H9 (cell line): Measurements from ENCODE around the gene STXBP6. TPM values are rescaled to one million over a fixed set of nuclear protein-coding genes. Genes with fewer than 3 reads are reported as not detected.

Source experiments
- DNase-seq: peaks from one replicate; pipeline ENCODE4 v3.0.0-alpha.2; 2017
- H2AFZ ChIP-seq: one replicate; pipeline ENCODE4 v1.6.1; 2013; ENCODE audit warnings: mild to moderate bottlenecking, low read length, control low read depth, moderate library complexity
- H2AK5ac ChIP-seq: 2 replicates; pipeline ENCODE4 v1.6.1; 2013; ENCODE audit warnings: low read length, control low read depth, mixed read lengths; ENCODE audit not compliant: insufficient read length
- H2BK120ac ChIP-seq: one replicate; pipeline ENCODE4 v1.6.1; 2013; ENCODE audit warnings: low read depth, mild to moderate bottlenecking, low read length, control low read depth, inconsistent platforms; ENCODE audit not compliant: poor library complexity, severe bottlenecking
- H2BK12ac ChIP-seq: 2 replicates; pipeline ENCODE4 v1.6.1; 2013; ENCODE audit warnings: low read length, control low read depth, mixed read lengths, low read depth; ENCODE audit not compliant: insufficient read length
- H2BK15ac ChIP-seq: 2 replicates; pipeline ENCODE4 v1.6.1; 2013; ENCODE audit warnings: low read depth, low read length, control low read depth
- H2BK20ac ChIP-seq: one replicate; pipeline ENCODE4 v1.6.1; 2013; ENCODE audit warnings: low read depth, mild to moderate bottlenecking, low read length, control low read depth, inconsistent platforms; ENCODE audit not compliant: poor library complexity, severe bottlenecking
- H2BK5ac ChIP-seq: 2 replicates; pipeline ENCODE4 v1.6.1; 2013; ENCODE audit warnings: low read length, control low read depth, mixed read lengths; ENCODE audit not compliant: insufficient read length
- H3K14ac ChIP-seq: 2 replicates; pipeline ENCODE4 v1.6.1; 2013; ENCODE audit warnings: low read length, control low read depth; ENCODE audit not compliant: insufficient read depth
- H3K18ac ChIP-seq: 2 replicates; pipeline ENCODE4 v1.6.1; 2013; ENCODE audit warnings: low read depth, mild to moderate bottlenecking, mixed read lengths, low read length, control low read depth; ENCODE audit not compliant: insufficient read length
- H3K23ac ChIP-seq: 2 replicates; pipeline ENCODE4 v1.6.1; 2013; ENCODE audit warnings: low read length, control low read depth, mixed read lengths, low read depth; ENCODE audit not compliant: insufficient read length
- H3K23me2 ChIP-seq: 2 replicates; pipeline ENCODE4 v1.6.1; 2013; ENCODE audit warnings: low read depth, mild to moderate bottlenecking, mixed read lengths, low read length, control low read depth; ENCODE audit not compliant: insufficient read length, poor library complexity, severe bottlenecking
- H3K27ac ChIP-seq: 2 replicates; pipeline ENCODE4 v1.5.1; 2013; ENCODE audit warnings: low read length, control low read depth, mixed read lengths, low read depth; ENCODE audit not compliant: insufficient read length
- H3K27me3 ChIP-seq: 2 replicates; pipeline ENCODE4 v1.6.1; 2013; ENCODE audit warnings: low read length, control low read depth, inconsistent platforms; ENCODE audit not compliant: insufficient read depth
- H3K4ac ChIP-seq: 2 replicates; pipeline ENCODE4 v1.6.1; 2013; ENCODE audit warnings: low read depth, mild to moderate bottlenecking, control low read depth, inconsistent platforms, low read length, moderate library complexity
- H3K4me1 ChIP-seq: 2 replicates; pipeline ENCODE4 v1.6.1; 2013; ENCODE audit warnings: low read length, control low read depth, inconsistent platforms; ENCODE audit not compliant: insufficient read depth
- H3K4me2 ChIP-seq: 2 replicates; pipeline ENCODE4 v1.6.1; 2013; ENCODE audit warnings: low read length, control low read depth, mixed read lengths; ENCODE audit not compliant: insufficient read length, insufficient read depth
- H3K56ac ChIP-seq: 2 replicates; pipeline ENCODE4 v1.6.1; 2013; ENCODE audit warnings: low read depth, mild to moderate bottlenecking, mixed read lengths, low read length, control low read depth; ENCODE audit not compliant: insufficient read length
- H3K79me1 ChIP-seq: 2 replicates; pipeline ENCODE4 v1.6.1; 2013; ENCODE audit warnings: low read depth, mild to moderate bottlenecking, moderate library complexity, low read length, control low read depth, inconsistent platforms; ENCODE audit not compliant: insufficient read depth, poor library complexity, severe bottlenecking
- H3K79me2 ChIP-seq: 2 replicates; pipeline ENCODE4 v1.6.1; 2013; ENCODE audit warnings: low read length, control low read depth, inconsistent platforms; ENCODE audit not compliant: insufficient read depth
- H3K9ac ChIP-seq: 2 replicates; pipeline ENCODE4 v1.6.1; 2013; ENCODE audit warnings: low read length, control low read depth, mixed read lengths; ENCODE audit not compliant: insufficient read length; ENCODE audit errors: extremely low read depth
- H3K9me3 ChIP-seq: one replicate; pipeline ENCODE4 v1.6.1; 2013; ENCODE audit warnings: low read depth, low read length, inconsistent platforms; ENCODE audit not compliant: control insufficient read depth
- H3T11ph ChIP-seq: one replicate; pipeline ENCODE4 v1.6.1; 2013; ENCODE audit warnings: mild to moderate bottlenecking, low read length, control low read depth, inconsistent platforms
- H4K20me1 ChIP-seq: one replicate; pipeline ENCODE4 v1.6.1; 2013; ENCODE audit not compliant: control insufficient read depth, insufficient read length, insufficient read depth
- H4K5ac ChIP-seq: 2 replicates; pipeline ENCODE4 v1.6.1; 2013; ENCODE audit warnings: low read depth, mild to moderate bottlenecking, mixed read lengths, low read length, control low read depth; ENCODE audit not compliant: insufficient read length
- H4K8ac ChIP-seq: replicated peaks from 2 replicates; pipeline ENCODE4 v1.6.1; 2013; ENCODE audit warnings: low read length, control low read depth, mixed read lengths, low read depth; ENCODE audit not compliant: insufficient read length
- H4K91ac ChIP-seq: 2 replicates; pipeline ENCODE4 v1.6.1; 2013; ENCODE audit warnings: low read depth, mild to moderate bottlenecking, moderate library complexity, mixed read lengths, low read length, control low read depth; ENCODE audit not compliant: insufficient read length
- H3K27ac Mint-ChIP-seq, 3 experiments: 2 replicates in 2 of 3; 3 replicates in 1 of 3; pipeline ENCODE4 v1.8.0; 2020 to 2021; ENCODE audit warnings: mixed read lengths in 3 of 3, mild to moderate bottlenecking in 1 of 3, moderate library complexity in 1 of 3
- H3K27me3 Mint-ChIP-seq: 2 replicates; pipeline ENCODE4 v1.8.0; 2021; ENCODE audit warnings: low read depth, mild to moderate bottlenecking, moderate library complexity, mixed read lengths
- H3K36me3 Mint-ChIP-seq, 3 experiments: 2 replicates in 2 of 3; 3 replicates in 1 of 3; pipeline ENCODE4 v1.8.0; 2020 to 2021; ENCODE audit warnings: low read depth in 3 of 3, mixed read lengths in 3 of 3; ENCODE audit not compliant: insufficient read depth in 1 of 3
- H3K4me1 Mint-ChIP-seq, 2 experiments: 2 replicates each; pipeline ENCODE4 v1.8.0; 2020; ENCODE audit warnings: mixed read lengths in 2 of 2
- H3K4me3 Mint-ChIP-seq, 2 experiments: 2 replicates in 1 of 2; 3 replicates in 1 of 2; pipeline ENCODE4 v1.8.0; 2020 to 2021; ENCODE audit warnings: mild to moderate bottlenecking in 2 of 2, mixed read lengths in 2 of 2, moderate library complexity in 1 of 2
- H3K9me3 Mint-ChIP-seq, 2 experiments: 2 replicates in 1 of 2; 3 replicates in 1 of 2; pipeline ENCODE4 v1.8.0; 2020; ENCODE audit warnings: mild to moderate bottlenecking in 2 of 2, mixed read lengths in 2 of 2, moderate library complexity in 1 of 2
- WGBS: extraction: QIAGEN DNeasy Blood & Tissue Kit; methylation state at CpG from one replicate; pipeline ENCODE4 v1.1.7; 2013; ENCODE audit warnings: missing lambda C conversion rate, low lambda C conversion rate, mixed read lengths; ENCODE audit not compliant: insufficient read length; ENCODE audit errors: extremely low coverage; 5-methylcytosine and 5-hydroxymethylcytosine counted together
- total RNA-seq: library from RNA; stranded (reverse); gene quantifications from 2 replicates; pipeline ENCODE4 v1.2.1, GENCODE V29; 2021
- TF ChIP-seq, protein P1 (sequence below): fragments of 200-600 bp; sonication (generic); conservative IDR thresholded peaks from 3 replicates; pipeline ENCODE4 v1.8.0; 2021; ENCODE audit warnings: antibody characterized with exemption, mild to moderate bottlenecking

Gene STXBP6
- total RNA-seq, 1 experiment from 2014 or later = 3.6 TPM

DNA sequence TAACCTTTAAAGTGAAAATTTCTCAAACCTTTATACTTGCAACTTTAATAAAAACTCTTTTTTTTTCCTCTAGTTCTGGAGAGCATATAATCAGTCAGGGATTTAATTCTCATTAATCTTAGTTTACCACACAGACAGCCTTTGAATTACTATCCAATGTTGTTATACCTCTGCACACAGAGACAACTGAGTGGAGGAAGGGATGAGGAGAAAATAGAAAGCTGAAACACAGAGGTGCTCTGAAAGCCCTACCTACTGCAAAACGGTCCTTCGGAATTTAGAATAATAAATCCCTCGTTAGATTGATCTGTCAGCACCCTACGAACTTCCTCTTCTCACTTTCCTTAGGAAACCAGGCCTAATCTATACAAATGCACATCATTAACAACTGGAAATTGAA, 122.1 kb downstream of the STXBP6 start:
- no CpG with 5 or more reads among the region's 4 CpGs for WGBS
- H3K14ac ChIP-seq = no peak overlapping the region

More for the DNA sequence above, 122.1 kb downstream of the STXBP6 start:
- H3K27ac ChIP-seq = no peak overlapping the region
- H3K27ac Mint-ChIP-seq = no peak overlapping the region; a peak in 1 of 7 replicates
- no peak overlapping the region for H3K23ac ChIP-seq
- H3K9me3 ChIP-seq = no peaks in the 10 kb centered on the region
- no peaks in the 10 kb centered on the region for H4K20me1 ChIP-seq
- H3K18ac ChIP-seq = no peak overlapping the region
- H3K79me1 ChIP-seq = no peaks in the 10 kb centered on the region
- no peak overlapping the region for H2BK120ac ChIP-seq
- H2AFZ ChIP-seq = no peak overlapping the region
- H3K27me3 ChIP-seq = no peaks in the 10 kb centered on the region
- no peak overlapping the region for H3K4me2 ChIP-seq
- TF ChIP-seq, protein P1, sequence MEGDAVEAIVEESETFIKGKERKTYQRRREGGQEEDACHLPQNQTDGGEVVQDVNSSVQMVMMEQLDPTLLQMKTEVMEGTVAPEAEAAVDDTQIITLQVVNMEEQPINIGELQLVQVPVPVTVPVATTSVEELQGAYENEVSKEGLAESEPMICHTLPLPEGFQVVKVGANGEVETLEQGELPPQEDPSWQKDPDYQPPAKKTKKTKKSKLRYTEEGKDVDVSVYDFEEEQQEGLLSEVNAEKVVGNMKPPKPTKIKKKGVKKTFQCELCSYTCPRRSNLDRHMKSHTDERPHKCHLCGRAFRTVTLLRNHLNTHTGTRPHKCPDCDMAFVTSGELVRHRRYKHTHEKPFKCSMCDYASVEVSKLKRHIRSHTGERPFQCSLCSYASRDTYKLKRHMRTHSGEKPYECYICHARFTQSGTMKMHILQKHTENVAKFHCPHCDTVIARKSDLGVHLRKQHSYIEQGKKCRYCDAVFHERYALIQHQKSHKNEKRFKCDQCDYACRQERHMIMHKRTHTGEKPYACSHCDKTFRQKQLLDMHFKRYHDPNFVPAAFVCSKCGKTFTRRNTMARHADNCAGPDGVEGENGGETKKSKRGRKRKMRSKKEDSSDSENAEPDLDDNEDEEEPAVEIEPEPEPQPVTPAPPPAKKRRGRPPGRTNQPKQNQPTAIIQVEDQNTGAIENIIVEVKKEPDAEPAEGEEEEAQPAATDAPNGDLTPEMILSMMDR = no peak
- no peak overlapping the region for H4K5ac ChIP-seq
- no peaks in the 10 kb centered on the region for H3K23me2 ChIP-seq
- H3K9ac ChIP-seq = no peak overlapping the region
- H2BK5ac ChIP-seq = no peak overlapping the region
- no peak overlapping the region for H3T11ph ChIP-seq
- no peak overlapping the region for H3K4me3 Mint-ChIP-seq
- no peak overlapping the region for H2BK20ac ChIP-seq
- no peak overlapping the region for H4K8ac ChIP-seq
- no peak overlapping the region for H2BK12ac ChIP-seq
- no peak overlapping the region for H2AK5ac ChIP-seq
- H3K4me1 Mint-ChIP-seq = peaks cover 29 to 31% of the 10 kb centered on the region in 2 experiments
- no peak overlapping the region for H2BK15ac ChIP-seq
- H4K91ac ChIP-seq = no peak overlapping the region
- H3K79me2 ChIP-seq = no peaks in the 10 kb centered on the region
- H3K9me3 Mint-ChIP-seq = no peaks in the 10 kb centered on the region
- H3K4ac ChIP-seq = no peak overlapping the region
- H3K27me3 Mint-ChIP-seq = no peaks in the 10 kb centered on the region
- no peak for DNase-seq
- H3K36me3 Mint-ChIP-seq = peaks cover 0 to 4% (median 0%) of the 10 kb centered on the region in 3 experiments; a peak in 2 of 7 replicates
- no peak overlapping the region for H3K56ac ChIP-seq
- peaks cover 2% of the 10 kb centered on the region; the same call in 1 of the 2 replicates for H3K4me1 ChIP-seq
